ENCODE measurements around the gene HEATR1. TPM values are rescaled to one million over a fixed set of nuclear protein-coding genes. Genes with fewer than 3 reads are reported as not detected.

The HEATR1 gene
- polyA plus RNA-seq, 1 of the 3 experiments (the other 2 are of a cell fraction): 10.6 TPM

DNA sequence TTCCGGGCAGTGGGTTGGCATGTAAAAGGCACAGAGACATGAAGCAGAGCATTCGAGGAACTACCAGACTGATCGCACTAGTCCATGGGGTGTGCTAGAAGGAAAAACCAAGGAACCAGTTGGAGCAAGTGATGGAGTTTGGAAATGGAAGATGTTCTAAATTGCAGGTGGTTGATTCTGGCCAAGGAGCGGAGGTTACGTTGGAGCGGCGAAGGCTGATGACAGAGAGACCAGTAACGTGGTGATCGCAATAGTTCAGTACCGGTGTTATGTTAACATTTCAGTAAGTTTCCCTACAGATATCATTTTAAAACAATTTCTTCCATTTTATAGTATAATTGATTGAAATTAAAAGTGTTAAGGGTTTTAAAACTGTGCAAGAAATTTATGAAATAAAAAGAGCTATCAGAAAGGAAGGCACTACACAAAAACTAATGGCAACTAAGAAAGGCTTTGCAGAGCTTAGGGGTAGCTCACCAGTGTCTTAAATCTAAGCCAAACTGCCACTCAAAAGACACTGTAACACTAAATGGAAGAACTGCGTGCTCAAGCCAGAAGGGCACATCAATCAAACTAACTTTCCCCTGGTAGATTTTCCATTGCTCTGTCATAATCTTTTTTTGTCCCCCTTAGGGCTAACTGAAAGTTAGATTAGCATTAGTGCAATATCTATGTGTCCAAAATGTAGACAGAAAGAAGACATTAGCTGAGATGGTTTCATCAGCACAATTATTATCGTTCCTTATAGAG, 11.3 kb upstream of the HEATR1 start:
- Histone ChIP-seq H3K9me3 (no peaks in the 10 kb centered on the region), H3K4me1 (ENCODE audit: control insufficient read depth in 1 of 2, insufficient read depth in 2 of 2, low read depth in 1 of 2, low read length in 1 of 2) (no peaks in the 10 kb centered on the region), H4K20me1 (ENCODE audit: insufficient read depth) (no peaks in the 10 kb centered on the region), H3K9me2 (no peaks in the 10 kb centered on the region), H3F3A (replicated peaks; ENCODE audit: insufficient read depth) (no peaks in the 10 kb centered on the region), H3K4me2 (no peak overlapping the region), H2AFZ (ENCODE audit: low read depth) (no peak overlapping the region), H3K27me3 (ENCODE audit: insufficient read depth) (no peaks in the 10 kb centered on the region; the same call in 1 of the 2 replicates), H3K27ac (ENCODE audit: low read depth in 2 of 2, low read length in 1 of 2) (no peak overlapping the region), H3K9ac (no peak overlapping the region), H3K4me3 (ENCODE audit: low read depth in 2 of 2, low read length in 1 of 2) (no peak overlapping the region), H3K36me3 (replicated peaks in 1 of 2; ENCODE audit: control insufficient read depth in 1 of 2, insufficient read depth in 2 of 2, low read length in 1 of 2) (no peaks in the 10 kb centered on the region), H3K79me2 (ENCODE audit: insufficient read depth) (no peaks in the 10 kb centered on the region)
- ChIA-PET POLR2A (no interaction called here), CTCF (no interaction called here)
- TF ChIP-seq SIN3A (IDR thresholded peaks at IDR 0.05; ENCODE audit: borderline replicate concordance, low read depth, low read length): no peak
- no peak for TF ChIP-seq RXRA (IDR thresholded peaks at IDR 0.05; ENCODE audit: borderline replicate concordance, low read depth)
- TF ChIP-seq EZH2phosphoT487 (IDR thresholded peaks at IDR 0.05; ENCODE audit: borderline replicate concordance, low read depth): no peak
- no peak for TF ChIP-seq TAF1 (IDR thresholded peaks at IDR 0.05; ENCODE audit: borderline replicate concordance, low read depth, low read length)
- no peak for TF ChIP-seq GABPA (IDR thresholded peaks at IDR 0.05; ENCODE audit: low read depth)
- no peak for TF ChIP-seq RCOR1 (IDR thresholded peaks at IDR 0.05; ENCODE audit: low read length)
- no peak for TF ChIP-seq GATA2 (CRISPR knock-in tag; IDR thresholded peaks at IDR 0.05)
- TF ChIP-seq, protein P1, sequence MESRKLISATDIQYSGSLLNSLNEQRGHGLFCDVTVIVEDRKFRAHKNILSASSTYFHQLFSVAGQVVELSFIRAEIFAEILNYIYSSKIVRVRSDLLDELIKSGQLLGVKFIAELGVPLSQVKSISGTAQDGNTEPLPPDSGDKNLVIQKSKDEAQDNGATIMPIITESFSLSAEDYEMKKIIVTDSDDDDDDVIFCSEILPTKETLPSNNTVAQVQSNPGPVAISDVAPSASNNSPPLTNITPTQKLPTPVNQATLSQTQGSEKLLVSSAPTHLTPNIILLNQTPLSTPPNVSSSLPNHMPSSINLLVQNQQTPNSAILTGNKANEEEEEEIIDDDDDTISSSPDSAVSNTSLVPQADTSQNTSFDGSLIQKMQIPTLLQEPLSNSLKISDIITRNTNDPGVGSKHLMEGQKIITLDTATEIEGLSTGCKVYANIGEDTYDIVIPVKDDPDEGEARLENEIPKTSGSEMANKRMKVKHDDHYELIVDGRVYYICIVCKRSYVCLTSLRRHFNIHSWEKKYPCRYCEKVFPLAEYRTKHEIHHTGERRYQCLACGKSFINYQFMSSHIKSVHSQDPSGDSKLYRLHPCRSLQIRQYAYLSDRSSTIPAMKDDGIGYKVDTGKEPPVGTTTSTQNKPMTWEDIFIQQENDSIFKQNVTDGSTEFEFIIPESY (IDR thresholded peaks at IDR 0.05; ENCODE audit: borderline replicate concordance, low read depth): no peak
- TF ChIP-seq, protein P2, sequence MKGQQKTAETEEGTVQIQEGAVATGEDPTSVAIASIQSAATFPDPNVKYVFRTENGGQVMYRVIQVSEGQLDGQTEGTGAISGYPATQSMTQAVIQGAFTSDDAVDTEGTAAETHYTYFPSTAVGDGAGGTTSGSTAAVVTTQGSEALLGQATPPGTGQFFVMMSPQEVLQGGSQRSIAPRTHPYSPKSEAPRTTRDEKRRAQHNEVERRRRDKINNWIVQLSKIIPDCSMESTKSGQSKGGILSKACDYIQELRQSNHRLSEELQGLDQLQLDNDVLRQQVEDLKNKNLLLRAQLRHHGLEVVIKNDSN (IDR thresholded peaks at IDR 0.05; ENCODE audit: borderline replicate concordance, low read depth): no peak
- no peak for TF ChIP-seq JUND (IDR thresholded peaks at IDR 0.05)
- TF ChIP-seq, protein P3, sequence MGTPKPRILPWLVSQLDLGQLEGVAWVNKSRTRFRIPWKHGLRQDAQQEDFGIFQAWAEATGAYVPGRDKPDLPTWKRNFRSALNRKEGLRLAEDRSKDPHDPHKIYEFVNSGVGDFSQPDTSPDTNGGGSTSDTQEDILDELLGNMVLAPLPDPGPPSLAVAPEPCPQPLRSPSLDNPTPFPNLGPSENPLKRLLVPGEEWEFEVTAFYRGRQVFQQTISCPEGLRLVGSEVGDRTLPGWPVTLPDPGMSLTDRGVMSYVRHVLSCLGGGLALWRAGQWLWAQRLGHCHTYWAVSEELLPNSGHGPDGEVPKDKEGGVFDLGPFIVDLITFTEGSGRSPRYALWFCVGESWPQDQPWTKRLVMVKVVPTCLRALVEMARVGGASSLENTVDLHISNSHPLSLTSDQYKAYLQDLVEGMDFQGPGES (IDR thresholded peaks at IDR 0.05; ENCODE audit: low read depth, low read length): no peak
- TF ChIP-seq POLR2AphosphoS5 (IDR thresholded peaks at IDR 0.05; ENCODE audit: low read depth, low read length): no peak
- TF ChIP-seq, protein P4, sequence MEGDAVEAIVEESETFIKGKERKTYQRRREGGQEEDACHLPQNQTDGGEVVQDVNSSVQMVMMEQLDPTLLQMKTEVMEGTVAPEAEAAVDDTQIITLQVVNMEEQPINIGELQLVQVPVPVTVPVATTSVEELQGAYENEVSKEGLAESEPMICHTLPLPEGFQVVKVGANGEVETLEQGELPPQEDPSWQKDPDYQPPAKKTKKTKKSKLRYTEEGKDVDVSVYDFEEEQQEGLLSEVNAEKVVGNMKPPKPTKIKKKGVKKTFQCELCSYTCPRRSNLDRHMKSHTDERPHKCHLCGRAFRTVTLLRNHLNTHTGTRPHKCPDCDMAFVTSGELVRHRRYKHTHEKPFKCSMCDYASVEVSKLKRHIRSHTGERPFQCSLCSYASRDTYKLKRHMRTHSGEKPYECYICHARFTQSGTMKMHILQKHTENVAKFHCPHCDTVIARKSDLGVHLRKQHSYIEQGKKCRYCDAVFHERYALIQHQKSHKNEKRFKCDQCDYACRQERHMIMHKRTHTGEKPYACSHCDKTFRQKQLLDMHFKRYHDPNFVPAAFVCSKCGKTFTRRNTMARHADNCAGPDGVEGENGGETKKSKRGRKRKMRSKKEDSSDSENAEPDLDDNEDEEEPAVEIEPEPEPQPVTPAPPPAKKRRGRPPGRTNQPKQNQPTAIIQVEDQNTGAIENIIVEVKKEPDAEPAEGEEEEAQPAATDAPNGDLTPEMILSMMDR (IDR thresholded peaks at IDR 0.05): no peak
- no peak for TF ChIP-seq ELF1 (IDR thresholded peaks at IDR 0.05)
- no peak for DNase-seq
- WGBS (ENCODE audit: low lambda C conversion rate): 71% methylated on average over 12 of the region's 12 CpGs
